LoVo (cell line): ENCODE measurements around the gene AGAP2.

ENCODE experiments used
- DNase-seq: peaks from one replicate; pipeline ENCODE4 v3.0.0-alpha.2; 2016; ENCODE audit warnings: low spot score

AGAP2 gene

GRCh38 chr12:57736741-57737466 lies 1.6 kb downstream of the AGAP2 start:
- no peak for DNase-seq

GRCh38 chr12:57735952-57736740 lies 2.4 kb downstream of the AGAP2 start:
- DNase-seq, result no peak

- no peak for DNase-seq
Measured at GRCh38 chr12:57735198-57735855, 3.2 kb downstream of the AGAP2 start.

- DNase-seq, result no peak
Measured at GRCh38 chr12:57734591-57734990, 4.0 kb downstream of the AGAP2 start.

GRCh38 chr12:57733928-57734327 lies 4.6 kb downstream of the AGAP2 start:
- DNase-seq, result no peak

GRCh38 chr12:57732726-57733593 lies 5.6 kb downstream of the AGAP2 start:
- no peak for DNase-seq

- no peak for DNase-seq
Measured at GRCh38 chr12:57732270-57732669, 6.3 kb downstream of the AGAP2 start.

- no peak for DNase-seq
Measured at GRCh38 chr12:57731411-57732080, 7.0 kb downstream of the AGAP2 start.

GRCh38 chr12:57730336-57731067 lies 8.0 kb downstream of the AGAP2 start:
- no peak for DNase-seq

GRCh38 chr12:57729321-57729844 lies 9.2 kb downstream of the AGAP2 start:
- no peak for DNase-seq

GRCh38 chr12:57727758-57728395 lies 10.7 kb downstream of the AGAP2 start:
- DNase-seq, result no peak

GRCh38 chr12:57726884-57727757 lies 11.4 kb downstream of the AGAP2 start:
- no peak for DNase-seq

GRCh38 chr12:57726151-57726883 lies 12.2 kb downstream of the AGAP2 start:
- peak; percentile 96 for DNase-seq

GRCh38 chr12:57725851-57726150 lies 12.7 kb downstream of the AGAP2 start:
- DNase-seq, result no peak

GRCh38 chr12:57724936-57725740 lies 13.4 kb downstream of the AGAP2 start:
- DNase-seq, result no peak

GRCh38 chr12:57724003-57724935 lies 14.3 kb downstream of the AGAP2 start:
- DNase-seq, result no peak

GRCh38 chr12:57723630-57723962 lies 14.9 kb downstream of the AGAP2 start:
- no peak for DNase-seq
